Parathyroid adenoma (tissue), 2 donors: Measurements from ENCODE around the gene PAQR5.

Experiments used
- H2AFZ ChIP-seq: fragments of 300-600 bp; sonication (generic); one replicate; pipeline ENCODE4 v1.7.0; 2017; ENCODE audit warnings: antibody characterized with exemption, mild to moderate bottlenecking
- H3K27ac ChIP-seq: fragments of 300-600 bp; sonication (generic); one replicate; pipeline ENCODE4 v1.7.0; 2017
- H3K27me3 ChIP-seq: fragments of 300-600 bp; sonication (generic); one replicate; pipeline ENCODE4 v1.7.0; 2017; ENCODE audit warnings: low read length; ENCODE audit not compliant: control insufficient read depth, insufficient read depth
- H3K36me3 ChIP-seq: fragments of 300-600 bp; sonication (generic); one replicate; pipeline ENCODE4 v1.7.0; 2017; ENCODE audit warnings: low read length; ENCODE audit not compliant: control insufficient read depth, insufficient read depth
- H3K4me1 ChIP-seq: fragments of 300-600 bp; sonication (generic); one replicate; pipeline ENCODE4 v1.7.0; 2017; ENCODE audit warnings: control low read depth
- H3K4me2 ChIP-seq: fragments of 300-600 bp; sonication (generic); one replicate; pipeline ENCODE4 v1.7.0; 2017; ENCODE audit warnings: low read length
- H3K4me3 ChIP-seq: fragments of 300-600 bp; sonication (generic); one replicate; pipeline ENCODE4 v1.7.0; 2017; ENCODE audit warnings: low read depth, low read length
- H3K79me2 ChIP-seq: fragments of 300-600 bp; sonication (generic); one replicate; pipeline ENCODE4 v1.7.0; 2017; ENCODE audit warnings: control low read depth
- H3K9ac ChIP-seq: fragments of 300-600 bp; sonication (generic); one replicate; pipeline ENCODE4 v1.7.0; 2017; ENCODE audit warnings: mild to moderate bottlenecking
- H3K9me3 ChIP-seq: fragments of 300-600 bp; sonication (generic); one replicate; pipeline ENCODE4 v1.7.0; 2017; ENCODE audit warnings: low read length; ENCODE audit not compliant: control insufficient read depth
- TF ChIP-seq, protein P1 (sequence below): fragments of 300-600 bp; sonication (generic); IDR thresholded peaks from one replicate; pipeline ENCODE4 v1.7.0; 2017; ENCODE audit warnings: antibody characterized with exemption, mild to moderate bottlenecking
- donor health status: primary hyperparathyroidism.

The PAQR5 gene

DNA sequence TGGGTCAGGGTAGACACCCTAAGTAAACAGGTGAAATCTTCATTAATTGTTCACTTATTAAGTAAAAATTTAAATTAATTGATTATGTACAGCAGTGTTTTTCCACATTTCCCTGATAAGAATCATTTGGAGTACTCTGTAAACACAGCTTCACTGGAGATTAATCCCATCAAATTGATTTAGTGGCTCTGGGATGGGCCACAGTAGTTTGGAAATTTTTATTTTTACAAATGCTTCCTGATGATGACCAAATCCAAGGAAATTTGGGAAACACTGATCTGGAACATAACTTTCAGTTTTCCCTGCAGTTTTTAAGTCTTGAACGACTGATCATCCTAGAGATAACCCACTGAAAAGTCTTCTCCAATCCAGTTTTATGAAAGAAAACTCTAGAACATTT, 135.1 kb downstream of the PAQR5 start:
- no peaks in the 10 kb centered on the region for H3K36me3 ChIP-seq
- H3K79me2 ChIP-seq, result no peaks in the 10 kb centered on the region
- no peak overlapping the region for H3K4me2 ChIP-seq
- H3K27me3 ChIP-seq, result no peaks in the 10 kb centered on the region
- no peaks in the 10 kb centered on the region for H3K4me1 ChIP-seq
- no peak overlapping the region for H2AFZ ChIP-seq
- H3K4me3 ChIP-seq, result no peak overlapping the region
- H3K9ac ChIP-seq, result no peak overlapping the region
- H3K9me3 ChIP-seq, result no peaks in the 10 kb centered on the region
- no peak overlapping the region for H3K27ac ChIP-seq
- TF ChIP-seq, protein P1, sequence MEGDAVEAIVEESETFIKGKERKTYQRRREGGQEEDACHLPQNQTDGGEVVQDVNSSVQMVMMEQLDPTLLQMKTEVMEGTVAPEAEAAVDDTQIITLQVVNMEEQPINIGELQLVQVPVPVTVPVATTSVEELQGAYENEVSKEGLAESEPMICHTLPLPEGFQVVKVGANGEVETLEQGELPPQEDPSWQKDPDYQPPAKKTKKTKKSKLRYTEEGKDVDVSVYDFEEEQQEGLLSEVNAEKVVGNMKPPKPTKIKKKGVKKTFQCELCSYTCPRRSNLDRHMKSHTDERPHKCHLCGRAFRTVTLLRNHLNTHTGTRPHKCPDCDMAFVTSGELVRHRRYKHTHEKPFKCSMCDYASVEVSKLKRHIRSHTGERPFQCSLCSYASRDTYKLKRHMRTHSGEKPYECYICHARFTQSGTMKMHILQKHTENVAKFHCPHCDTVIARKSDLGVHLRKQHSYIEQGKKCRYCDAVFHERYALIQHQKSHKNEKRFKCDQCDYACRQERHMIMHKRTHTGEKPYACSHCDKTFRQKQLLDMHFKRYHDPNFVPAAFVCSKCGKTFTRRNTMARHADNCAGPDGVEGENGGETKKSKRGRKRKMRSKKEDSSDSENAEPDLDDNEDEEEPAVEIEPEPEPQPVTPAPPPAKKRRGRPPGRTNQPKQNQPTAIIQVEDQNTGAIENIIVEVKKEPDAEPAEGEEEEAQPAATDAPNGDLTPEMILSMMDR, result no peak

DNA sequence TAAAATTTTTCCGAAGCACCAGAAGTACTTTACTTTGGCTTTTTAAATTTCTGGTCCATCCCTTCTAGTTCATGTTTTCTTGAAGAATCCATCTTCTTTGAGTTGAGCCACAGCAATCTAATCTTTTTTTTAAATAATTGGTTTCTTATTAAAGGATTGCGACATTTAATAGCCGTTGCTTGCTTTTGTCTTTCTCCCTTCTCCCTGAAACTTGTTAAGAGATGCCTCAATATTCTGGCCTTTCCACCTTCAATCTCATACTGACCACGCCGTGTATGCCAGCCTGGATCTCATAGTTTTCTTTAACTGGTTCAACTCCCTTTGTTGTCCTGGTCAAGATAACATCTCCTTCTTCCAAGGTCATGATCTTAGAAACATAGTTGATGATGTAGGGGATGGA, 135.5 kb downstream of the PAQR5 start:
- Histone ChIP-seq H3K36me3 (no peaks in the 10 kb centered on the region), H3K9ac (no peak overlapping the region), H2AFZ (no peak overlapping the region), H3K9me3 (no peaks in the 10 kb centered on the region), H3K4me2 (no peak overlapping the region), H3K4me3 (no peak overlapping the region), H3K27me3 (no peaks in the 10 kb centered on the region), H3K79me2 (no peaks in the 10 kb centered on the region), H3K4me1 (no peaks in the 10 kb centered on the region), H3K27ac (no peak overlapping the region)
- TF ChIP-seq, protein P1, result no peak

DNA sequence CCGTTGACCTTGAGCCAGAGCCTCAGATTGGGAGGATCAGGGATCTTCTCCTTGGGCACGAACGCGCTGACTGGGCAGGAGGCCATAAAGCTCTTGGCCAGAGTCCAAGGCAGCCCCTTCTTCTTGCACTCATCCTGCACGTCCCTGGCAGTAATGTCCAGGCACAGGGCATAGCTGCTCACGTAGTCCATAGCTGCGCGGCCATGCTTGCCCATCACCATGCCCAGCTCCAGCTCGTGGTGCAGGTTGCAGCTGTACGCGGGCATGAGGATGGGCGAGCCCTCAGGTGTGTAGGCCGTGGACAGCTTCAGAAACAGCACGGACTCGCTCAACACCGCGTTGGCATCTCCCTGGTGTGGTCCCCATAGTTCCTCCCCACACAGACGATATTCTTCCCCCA, 136.0 kb downstream of the PAQR5 start:
- Histone ChIP-seq H3K4me2 (no peak overlapping the region), H3K27me3 (no peaks in the 10 kb centered on the region), H3K27ac (no peak overlapping the region), H3K4me1 (no peaks in the 10 kb centered on the region), H3K9ac (no peak overlapping the region), H3K4me3 (no peak overlapping the region), H3K36me3 (no peaks in the 10 kb centered on the region), H3K9me3 (no peaks in the 10 kb centered on the region), H2AFZ (no peak overlapping the region), H3K79me2 (no peaks in the 10 kb centered on the region)
- TF ChIP-seq, protein P1, result no peak

DNA sequence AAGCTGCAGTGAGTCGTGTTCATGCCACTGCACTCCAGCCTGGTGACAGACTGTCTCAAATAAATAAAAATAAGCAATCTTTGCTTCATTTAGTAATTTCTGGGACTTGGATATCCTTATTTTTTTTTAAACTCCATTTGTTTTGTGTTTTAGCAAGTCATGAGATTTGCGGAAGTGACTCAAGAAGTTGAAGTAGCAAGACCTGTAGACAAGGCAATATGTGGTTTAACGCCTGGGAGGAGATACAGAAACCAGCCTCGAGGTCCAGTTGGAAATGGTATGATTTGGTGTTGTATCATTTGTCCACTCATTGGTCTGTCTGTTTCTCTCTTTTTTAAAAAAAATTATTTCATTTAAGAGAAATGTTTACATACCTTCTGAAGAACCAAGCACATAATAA, 137.3 kb downstream of the PAQR5 start:
- TF ChIP-seq, protein P1, result no peak
- H3K79me2 ChIP-seq, result no peaks in the 10 kb centered on the region
- H3K4me1 ChIP-seq, result no peaks in the 10 kb centered on the region
- no peaks in the 10 kb centered on the region for H3K9me3 ChIP-seq
- H2AFZ ChIP-seq, result no peak overlapping the region
- H3K27me3 ChIP-seq, result no peaks in the 10 kb centered on the region
- H3K27ac ChIP-seq, result no peak overlapping the region
- no peaks in the 10 kb centered on the region for H3K36me3 ChIP-seq
- no peak overlapping the region for H3K4me3 ChIP-seq
- no peak overlapping the region for H3K4me2 ChIP-seq
- no peak overlapping the region for H3K9ac ChIP-seq

DNA sequence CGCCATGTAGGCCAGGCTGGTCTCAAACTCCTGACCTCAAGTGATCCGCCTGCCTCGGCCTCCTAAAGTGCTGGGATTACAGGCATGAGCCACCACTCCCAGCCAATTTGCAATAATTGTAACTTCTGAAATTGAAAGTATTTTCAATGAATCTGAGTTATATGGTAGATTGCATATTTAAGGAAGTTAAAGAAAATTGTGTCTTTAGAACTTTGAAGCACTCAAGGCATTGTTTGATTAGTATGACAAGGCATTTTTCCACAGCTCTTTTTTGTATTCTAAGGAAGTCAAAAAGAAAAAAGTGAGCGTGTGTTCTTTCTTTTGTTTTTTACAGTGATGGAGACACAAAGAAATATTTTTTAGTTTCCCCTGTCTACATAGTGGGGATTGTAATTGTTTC, 138.2 kb downstream of the PAQR5 start:
- Histone ChIP-seq H3K4me2 (no peak overlapping the region), H3K27ac (no peak overlapping the region), H3K9ac (no peak overlapping the region), H3K79me2 (no peaks in the 10 kb centered on the region), H3K9me3 (no peaks in the 10 kb centered on the region), H3K4me1 (no peaks in the 10 kb centered on the region), H3K4me3 (no peak overlapping the region), H2AFZ (no peak overlapping the region), H3K36me3 (no peaks in the 10 kb centered on the region), H3K27me3 (no peaks in the 10 kb centered on the region)
- TF ChIP-seq, protein P1, result no peak
